ENCODE measurements around the gene GLS2. TPM values are rescaled to one million over a fixed set of nuclear protein-coding genes. Genes with fewer than 3 reads are reported as not detected.

The GLS2 gene
- total and polyA plus RNA-seq, 2 donors (not counting 3 experiments of a cell fraction or from before 2014, with no cell fraction given) = 0.04 to 0.33 TPM

- intact Hi-C loops (cut with micrococcal nuclease) = no loop called here
Measured at GRCh38 chr12:56522411-56523193, 34.6 kb upstream of the GLS2 start.

DNA sequence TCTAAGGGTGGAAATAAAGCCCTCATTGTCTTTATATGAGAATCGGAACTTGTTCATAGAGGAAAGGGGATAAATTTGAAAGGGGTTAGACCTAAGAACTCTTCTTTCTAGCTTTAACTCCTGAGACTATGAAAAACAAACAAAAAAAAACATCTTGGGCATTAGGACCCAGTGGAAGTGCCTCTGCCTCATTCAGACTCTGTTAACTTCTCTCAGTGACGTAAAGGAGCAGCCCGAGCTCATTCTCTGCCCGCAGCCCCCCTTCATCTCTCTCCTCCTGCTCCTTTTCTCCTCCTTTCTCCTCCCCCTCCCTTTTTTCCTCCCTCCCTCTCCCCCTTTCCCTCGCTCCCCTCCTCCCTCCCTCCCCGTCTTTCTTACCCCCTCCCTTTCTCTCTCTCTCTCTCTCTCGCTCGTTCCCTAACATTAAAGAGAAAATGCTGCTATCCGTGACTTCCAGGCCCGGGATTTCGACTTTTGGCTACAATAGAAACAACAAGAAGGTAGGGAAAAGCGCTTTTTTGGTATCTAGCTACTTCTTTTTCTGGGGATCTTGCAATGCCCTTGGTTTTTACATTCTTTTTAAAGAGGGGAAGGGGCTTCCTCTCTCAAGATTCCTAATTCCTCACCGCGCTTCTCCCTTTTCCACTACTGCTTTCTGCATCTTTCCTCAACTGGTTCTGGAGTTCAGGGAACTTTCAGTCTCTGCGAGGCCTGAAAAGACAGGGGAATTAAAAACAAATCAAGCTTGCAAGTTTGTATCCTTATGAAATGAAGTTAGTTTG lies 33.8 kb upstream of the GLS2 start, which contains the start of gene RBMS2:
Gene RBMS2 (plus strand): TSS at position 231 of the 782 bp plus-strand sequence. CDS start 204 bp downstream, at position 435.
- intact Hi-C loops (cut with micrococcal nuclease) = loop anchor here (1.0 kb wide), 1 partner anchor 44 kb away; no protein-coding TSS in a partner anchor
- BruUV-seq (replicated peaks) = TSS peak; percentile 49
- no peak for TF ChIP-seq POLR2A (IDR thresholded peaks at IDR 0.05; ENCODE audit: low read depth, low read length)
- TF ChIP-seq FOS (IDR thresholded peaks at IDR 0.05; ENCODE audit: borderline replicate concordance, insufficient read depth, low read length) = no peak
- no peak for TF ChIP-seq MAX (IDR thresholded peaks at IDR 0.05; ENCODE audit: insufficient read depth, insufficient read length)
- no peak for TF ChIP-seq EZH2 (IDR thresholded peaks at IDR 0.05; ENCODE audit: borderline replicate concordance, low read depth, low read length, severe bottlenecking)
- TF ChIP-seq, protein P1, sequence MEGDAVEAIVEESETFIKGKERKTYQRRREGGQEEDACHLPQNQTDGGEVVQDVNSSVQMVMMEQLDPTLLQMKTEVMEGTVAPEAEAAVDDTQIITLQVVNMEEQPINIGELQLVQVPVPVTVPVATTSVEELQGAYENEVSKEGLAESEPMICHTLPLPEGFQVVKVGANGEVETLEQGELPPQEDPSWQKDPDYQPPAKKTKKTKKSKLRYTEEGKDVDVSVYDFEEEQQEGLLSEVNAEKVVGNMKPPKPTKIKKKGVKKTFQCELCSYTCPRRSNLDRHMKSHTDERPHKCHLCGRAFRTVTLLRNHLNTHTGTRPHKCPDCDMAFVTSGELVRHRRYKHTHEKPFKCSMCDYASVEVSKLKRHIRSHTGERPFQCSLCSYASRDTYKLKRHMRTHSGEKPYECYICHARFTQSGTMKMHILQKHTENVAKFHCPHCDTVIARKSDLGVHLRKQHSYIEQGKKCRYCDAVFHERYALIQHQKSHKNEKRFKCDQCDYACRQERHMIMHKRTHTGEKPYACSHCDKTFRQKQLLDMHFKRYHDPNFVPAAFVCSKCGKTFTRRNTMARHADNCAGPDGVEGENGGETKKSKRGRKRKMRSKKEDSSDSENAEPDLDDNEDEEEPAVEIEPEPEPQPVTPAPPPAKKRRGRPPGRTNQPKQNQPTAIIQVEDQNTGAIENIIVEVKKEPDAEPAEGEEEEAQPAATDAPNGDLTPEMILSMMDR (IDR thresholded peaks at IDR 0.05; ENCODE audit: extremely low read depth in 1 of 2, insufficient read depth in 1 of 2, low read depth in 1 of 2, low read length in 2 of 2) = no peak
- no peak for TF ChIP-seq MYC (IDR thresholded peaks at IDR 0.05; ENCODE audit: low read depth, low read length)
- TF ChIP-seq POLR2AphosphoS5 (IDR thresholded peaks at IDR 0.05; ENCODE audit: insufficient read depth, low read depth, low read length) = no peak
- Histone ChIP-seq H2AFZ (ENCODE audit: low read depth, low read length) (peak within 1 kb of the TSS; percentile 58), H3K79me2 (ENCODE audit: control insufficient read depth, insufficient read depth, low read length) (peaks cover 41% of the 10 kb centered on the region), H3K9me1 (replicated peaks; ENCODE audit: control insufficient read depth, extremely low read depth, insufficient read depth, low read length) (no peaks in the 10 kb centered on the region), H3K27ac (ENCODE audit: insufficient read depth, low read depth, low read length) (peak within 1 kb of the TSS; percentile 87), H3K36me3 (ENCODE audit: control insufficient read depth in 2 of 2, extremely low read depth in 1 of 2, insufficient read depth in 2 of 2, low read length in 2 of 2) (no peaks in the 10 kb centered on the region), H3K4me3 (replicated peaks in 1 of 3; ENCODE audit: insufficient read depth in 1 of 3, low read depth in 1 of 3, low read length in 3 of 3) (peak within 1 kb of the TSS; percentile 61 to 98 (median 95)), H4K20me1 (replicated peaks; ENCODE audit: control insufficient read depth, extremely low read depth, insufficient read depth, low read length) (no peaks in the 10 kb centered on the region), H3K9ac (replicated peaks; ENCODE audit: extremely low read depth, insufficient read depth, low read length) (peak within 1 kb of the TSS; percentile 99), H3K4me1 (ENCODE audit: control insufficient read depth, extremely low read depth, insufficient read depth, low read length) (peaks cover 57% of the 10 kb centered on the region), H3K4me2 (ENCODE audit: insufficient read depth, low read length) (peak within 1 kb of the TSS; percentile 100), H3K9me3 (replicated peaks; ENCODE audit: control insufficient read depth, insufficient read depth, low read length) (no peaks in the 10 kb centered on the region), H3K27me3 (ENCODE audit: control insufficient read depth in 2 of 2, insufficient read depth in 2 of 2, low read length in 2 of 2) (no peaks in the 10 kb centered on the region)
- CTCF ChIA-PET = interaction anchor here (0.8 to 2.7 kb wide), 16 partner anchors 9 to 466 kb away, joined by 3 to 21 read pairs (median 6); no protein-coding TSS in a partner anchor
- dilution Hi-C loops (cut with MboI; ENCODE audit: extremely low pct_ligation_motif_present, low sequenced_read_pairs) = no loop called here
- FAIRE-seq (peak; percentile 97), DNase-seq (ENCODE audit: low read depth, low spot score) (peak; percentile 94)
- POLR2A ChIA-PET = interaction anchor here (0.7 to 1.0 kb wide), 5 partner anchors 8 to 786 kb away, joined by 3 to 5 read pairs (median 3); no protein-coding TSS in a partner anchor

More at GRCh38 chr12:56522411-56523193, 34.6 kb upstream of the GLS2 start:
- ChIA-PET POLR2A (interaction anchor here (0.9 kb wide), 1 partner anchor 26 kb away, joined by 3 read pairs; no protein-coding TSS in a partner anchor), CTCF (interaction anchor here (1.0 to 2.7 kb wide), 6 partner anchors 9 to 114 kb away, joined by 3 to 21 read pairs (median 9); no protein-coding TSS in a partner anchor)
- no TSS peak for BruUV-seq (replicated peaks)
- peaks cover 49% of the 10 kb centered on the region for H3K79me2 ChIP-seq (ENCODE audit: control insufficient read depth, insufficient read depth, low read length)
- peak overlapping the region; percentile 99 for H3K9ac ChIP-seq (replicated peaks; ENCODE audit: extremely low read depth, insufficient read depth, low read length)
- H3K9me1 ChIP-seq (replicated peaks; ENCODE audit: control insufficient read depth, extremely low read depth, insufficient read depth, low read length) = no peaks in the 10 kb centered on the region
- DNase-seq (ENCODE audit: low read depth, low spot score) = peak; percentile 58
- dilution Hi-C loops (cut with MboI; ENCODE audit: extremely low pct_ligation_motif_present, low sequenced_read_pairs) = no loop called here
- H3K9me3 ChIP-seq (replicated peaks; ENCODE audit: control insufficient read depth, insufficient read depth, low read length) = no peaks in the 10 kb centered on the region
- H3K4me1 ChIP-seq (ENCODE audit: control insufficient read depth, extremely low read depth, insufficient read depth, low read length) = peaks cover 65% of the 10 kb centered on the region
- TF ChIP-seq GATA2 (IDR thresholded peaks at IDR 0.05; ENCODE audit: insufficient read depth, insufficient read length, low read depth, low read length) = no peak
- TF ChIP-seq EZH2 (IDR thresholded peaks at IDR 0.05; ENCODE audit: borderline replicate concordance, low read depth, low read length, severe bottlenecking) = no peak
- TF ChIP-seq JUN (IDR thresholded peaks at IDR 0.05; ENCODE audit: borderline replicate concordance, insufficient read depth, insufficient read length, low read depth) = no peak
- no peak for TF ChIP-seq FOS (IDR thresholded peaks at IDR 0.05; ENCODE audit: borderline replicate concordance, insufficient read depth, low read length)
- TF ChIP-seq POLR2AphosphoS5 (IDR thresholded peaks at IDR 0.05; ENCODE audit: insufficient read depth, low read depth, low read length) = no peak
- TF ChIP-seq MYC (IDR thresholded peaks at IDR 0.05; ENCODE audit: low read depth, low read length) = no peak
- H3K4me2 ChIP-seq (ENCODE audit: insufficient read depth, low read length) = peak overlapping the region; percentile 100
- H4K20me1 ChIP-seq (replicated peaks; ENCODE audit: control insufficient read depth, extremely low read depth, insufficient read depth, low read length) = no peaks in the 10 kb centered on the region
- peak; percentile 50 for FAIRE-seq
- peak overlapping the region; percentile 87 for H3K27ac ChIP-seq (ENCODE audit: insufficient read depth, low read depth, low read length)
- H3K36me3 ChIP-seq (ENCODE audit: control insufficient read depth in 2 of 2, extremely low read depth in 1 of 2, insufficient read depth in 2 of 2, low read length in 2 of 2) = no peaks in the 10 kb centered on the region
- H2AFZ ChIP-seq (ENCODE audit: low read depth, low read length) = no peak overlapping the region
- peak overlapping the region; percentile 61 to 98 (median 95) for H3K4me3 ChIP-seq (replicated peaks in 1 of 3; ENCODE audit: insufficient read depth in 1 of 3, low read depth in 1 of 3, low read length in 3 of 3)
- no peaks in the 10 kb centered on the region for H3K27me3 ChIP-seq (ENCODE audit: control insufficient read depth in 2 of 2, insufficient read depth in 2 of 2, low read length in 2 of 2)

Data from endothelial cell of umbilical vein (primary cell).